Measurements from ENCODE around the gene RUBCNL. TPM values are rescaled to one million over a fixed set of nuclear protein-coding genes. Genes with fewer than 3 reads are reported as not detected.

The RUBCNL gene
- total and polyA plus RNA-seq, 2 experiments from 2014 or later, result 4.2 to 5.9 TPM

- Mint-ChIP-seq H3K9me3 (peaks cover 17% of the 10 kb centered on the region), H3K4me1 (peaks cover 4% of the 10 kb centered on the region; the same call in 2 of the 3 replicates), H3K27me3 (ENCODE audit: insufficient read depth, low read depth, poor library complexity) (peaks cover 3% of the 10 kb centered on the region), H3K27ac (no peak overlapping the region), H3K36me3 (ENCODE audit: low read depth) (peaks cover 13% of the 10 kb centered on the region), H3K4me3 (no peak overlapping the region)
- Histone ChIP-seq H2AFZ (no peak overlapping the region), H3K27me3 (ENCODE audit: insufficient read depth) (no peaks in the 10 kb centered on the region), H3K9me2 (ENCODE audit: insufficient read depth) (no peaks in the 10 kb centered on the region; the same call in 1 of the 2 replicates), H3K36me3 (ENCODE audit: insufficient read depth) (no peaks in the 10 kb centered on the region), H3K4me2 (no peak overlapping the region), H3K79me2 (replicated peaks; ENCODE audit: insufficient read depth) (no peaks in the 10 kb centered on the region), H3K4me1 (ENCODE audit: insufficient read depth) (no peaks in the 10 kb centered on the region), H4K20me1 (replicated peaks; ENCODE audit: insufficient read depth) (no peaks in the 10 kb centered on the region), H3K27ac (ENCODE audit: low read depth) (no peak overlapping the region), H3K4me3 (no peak overlapping the region), H3F3A (replicated peaks; ENCODE audit: low read depth) (no peaks in the 10 kb centered on the region)
- TF ChIP-seq EZH2phosphoT487 (IDR thresholded peaks at IDR 0.05; ENCODE audit: unreplicated experiment) (no peak), CTCF (conservative IDR thresholded peaks at IDR 0.05; ENCODE audit: low read depth in 2 of 2) (no peak), POLR2AphosphoS5 (IDR thresholded peaks at IDR 0.05; ENCODE audit: low read depth) (no peak), ZNF114 (CRISPR knock-in tag; IDR thresholded peaks at IDR 0.05) (no peak), STAT1 (IDR thresholded peaks at IDR 0.05; ENCODE audit: unreplicated experiment) (no peak), ZNF462 (CRISPR knock-in tag; IDR thresholded peaks at IDR 0.05) (no peak), NANOG (IDR thresholded peaks at IDR 0.05; ENCODE audit: borderline replicate concordance) (no peak)
- DNase-seq (ENCODE audit: low spot score), result no peak
- no peak for ATAC-seq
These were observed 15.1 kb upstream of the RUBCNL start for GRCh38 chr13:46402178-46402577.
